GM21576 (cell line): ENCODE data around the gene SLC36A3.
A peak's percentile ranks its signal among the peaks of the same experiment; 100 is the strongest.
"Not testable (repeated sequence)": the region's sequence is repeated elsewhere in the genome, so short reads cannot be mapped to it uniquely, and the experiment has no call there.

Experiments used
- ATAC-seq: cut with Tn5 transposase; IDR thresholded peaks from one replicate; pipeline ENCODE4 v1.9.1; 2021; ENCODE audit warnings: mild to moderate bottlenecking, moderate library complexity; ENCODE audit not compliant: unreplicated experiment

Gene SLC36A3

GRCh38 chr5:151240924-151241635 lies 62.5 kb downstream of the SLC36A3 start:
- peak; percentile 42 for ATAC-seq

- ATAC-seq, result not testable (repeated sequence)
Observed at GRCh38 chr5:151240268-151240835, 63.2 kb downstream of the SLC36A3 start.

- no peak for ATAC-seq
Observed at GRCh38 chr5:151239237-151239861, 64.2 kb downstream of the SLC36A3 start.

GRCh38 chr5:151238303-151238741 lies 65.2 kb downstream of the SLC36A3 start:
- ATAC-seq, result peak; percentile 38

GRCh38 chr5:151237685-151238084 lies 65.9 kb downstream of the SLC36A3 start:
- ATAC-seq, result no peak

- ATAC-seq, result no peak
Observed at GRCh38 chr5:151236888-151237287, 66.7 kb downstream of the SLC36A3 start.

GRCh38 chr5:151235239-151235571 lies 68.4 kb downstream of the SLC36A3 start:
- ATAC-seq, result not testable (repeated sequence)

GRCh38 chr5:151234476-151235238 lies 68.9 kb downstream of the SLC36A3 start:
- peak; percentile 71 for ATAC-seq

- ATAC-seq, result peak; percentile 57
Observed at GRCh38 chr5:151233616-151234085, 69.9 kb downstream of the SLC36A3 start.

GRCh38 chr5:151231359-151231758 lies 72.2 kb downstream of the SLC36A3 start:
- ATAC-seq, result no peak

GRCh38 chr5:151230048-151230680 lies 73.4 kb downstream of the SLC36A3 start:
- no peak for ATAC-seq

GRCh38 chr5:151228986-151229385 lies 74.6 kb downstream of the SLC36A3 start:
- ATAC-seq, result no peak

GRCh38 chr5:151227918-151228447 lies 75.6 kb downstream of the SLC36A3 start:
- no peak for ATAC-seq
